ENCODE measurements around the gene GTF2H2C. TPM values are rescaled to one million over a fixed set of nuclear protein-coding genes. Genes with fewer than 3 reads are reported as not detected.
"Not testable (repeated sequence)": the region's sequence is repeated elsewhere in the genome, so short reads cannot be mapped to it uniquely, and the experiment has no call there.

GTF2H2C gene
- total RNA-seq, 3 donors from 2014 or later: 67.8 to 108 (median 94.3) TPM

- H3K36me3 Mint-ChIP-seq (ENCODE audit: insufficient read depth); H3K9me3 Mint-ChIP-seq; ATAC-seq; H3K4me1 Mint-ChIP-seq (ENCODE audit: low read depth); H3K27me3 Mint-ChIP-seq (ENCODE audit: low read depth); H3K4me3 Mint-ChIP-seq; DNase-seq: not testable (repeated sequence)
Measured at GRCh38 chr5:69614843-69615242, 54.9 kb downstream of the GTF2H2C start.

- not testable (repeated sequence) for ATAC-seq; H3K9me3 Mint-ChIP-seq; H3K4me3 Mint-ChIP-seq; H3K36me3 Mint-ChIP-seq (ENCODE audit: insufficient read depth); DNase-seq; H3K27me3 Mint-ChIP-seq (ENCODE audit: low read depth); H3K4me1 Mint-ChIP-seq (ENCODE audit: low read depth)
Measured at GRCh38 chr5:69631879-69632278, 71.9 kb downstream of the GTF2H2C start.

Other genes with a start within 250 kb of the GTF2H2C start
- 1 to 10 TPM; 6.3 to 7.9 (median 7.2) TPM for gene CCDC125, start 227.4 kb upstream of the GTF2H2C start, total RNA-seq
- 100 to 1,000 TPM; 126 to 145 (median 135) TPM for gene AK6, start 190.7 kb upstream of the GTF2H2C start, total RNA-seq
- 100 to 1,000 TPM in 1 of 3 donors, 10 to 100 TPM in 2; 78.7 to 111 (median 91.4) TPM for gene TAF9, start 190.7 kb upstream of the GTF2H2C start, total RNA-seq
- gene RAD17, start 190.4 kb upstream of the GTF2H2C start, total RNA-seq: 10 to 100 TPM; 19.9 to 25.1 (median 24.7) TPM
- gene MARVELD2, start 145.1 kb upstream of the GTF2H2C start, total RNA-seq: under 1 TPM; 0.46 to 0.53 (median 0.48) TPM
- gene OCLN, start 67.4 kb upstream of the GTF2H2C start, total RNA-seq: 1 to 10 TPM in 1 of 3 donors, under 1 TPM in 2; 0.08 to 1.4 (median 0.90) TPM